DND-41 (cell line): ENCODE results near the gene GSTM3.

Experiments used
- EZH2 ChIP-seq: IDR thresholded peaks from 3 replicates; pipeline ENCODE4 v1.6.1; 2012; ENCODE audit warnings: borderline replicate concordance, low read depth, mild to moderate bottlenecking, moderate library complexity, low read length, inconsistent platforms; ENCODE audit not compliant: severe bottlenecking
- TF ChIP-seq, protein P1 (sequence below): IDR thresholded peaks from 2 replicates; pipeline ENCODE4 v1.5.1; 2012; ENCODE audit warnings: borderline replicate concordance, low read length, moderate library complexity, mild to moderate bottlenecking; ENCODE audit not compliant: poor library complexity, severe bottlenecking; ENCODE audit errors: extremely low read depth

DNA sequence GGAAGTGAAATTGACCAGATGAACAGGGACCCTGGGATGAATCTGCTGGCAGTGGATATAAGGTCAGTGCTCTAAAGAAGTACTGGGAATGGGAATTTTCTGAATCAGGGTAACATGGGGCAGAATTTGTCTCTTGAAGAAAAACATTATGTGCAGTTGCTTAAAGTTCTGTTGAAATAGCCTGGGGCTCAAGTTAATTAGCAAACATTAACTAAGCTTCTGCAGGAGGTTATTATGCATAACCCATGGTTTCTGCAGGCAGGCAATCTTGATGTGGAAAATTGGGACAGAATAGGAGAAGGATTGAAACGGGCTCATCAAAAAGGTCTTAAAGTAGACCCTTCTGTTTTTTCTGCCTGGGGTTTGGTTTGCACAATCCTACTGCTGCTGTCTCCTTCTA is 14.8 kb downstream of the GSTM3 start:
- TF ChIP-seq, protein P1, sequence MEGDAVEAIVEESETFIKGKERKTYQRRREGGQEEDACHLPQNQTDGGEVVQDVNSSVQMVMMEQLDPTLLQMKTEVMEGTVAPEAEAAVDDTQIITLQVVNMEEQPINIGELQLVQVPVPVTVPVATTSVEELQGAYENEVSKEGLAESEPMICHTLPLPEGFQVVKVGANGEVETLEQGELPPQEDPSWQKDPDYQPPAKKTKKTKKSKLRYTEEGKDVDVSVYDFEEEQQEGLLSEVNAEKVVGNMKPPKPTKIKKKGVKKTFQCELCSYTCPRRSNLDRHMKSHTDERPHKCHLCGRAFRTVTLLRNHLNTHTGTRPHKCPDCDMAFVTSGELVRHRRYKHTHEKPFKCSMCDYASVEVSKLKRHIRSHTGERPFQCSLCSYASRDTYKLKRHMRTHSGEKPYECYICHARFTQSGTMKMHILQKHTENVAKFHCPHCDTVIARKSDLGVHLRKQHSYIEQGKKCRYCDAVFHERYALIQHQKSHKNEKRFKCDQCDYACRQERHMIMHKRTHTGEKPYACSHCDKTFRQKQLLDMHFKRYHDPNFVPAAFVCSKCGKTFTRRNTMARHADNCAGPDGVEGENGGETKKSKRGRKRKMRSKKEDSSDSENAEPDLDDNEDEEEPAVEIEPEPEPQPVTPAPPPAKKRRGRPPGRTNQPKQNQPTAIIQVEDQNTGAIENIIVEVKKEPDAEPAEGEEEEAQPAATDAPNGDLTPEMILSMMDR: no peak
- TF ChIP-seq EZH2: no peak
